HL-60 (cell line): ENCODE measurements around the gene LAMA5.

ENCODE experiments used
- DNase-seq, 2 experiments: peaks; one replicate each; pipeline ENCODE4 v3.0.0-alpha.2; 2010 to 2020; ENCODE audit warnings: low read depth in 1 of 2, low spot score in 1 of 2
- H3K27ac ChIP-seq: fragments of 250-450 bp; sonication (Bioruptor Pico); replicated peaks from 2 replicates; pipeline ENCODE4 v1.5.1; 2020; ENCODE audit warnings: mild to moderate bottlenecking, moderate library complexity
- H3K27me3 ChIP-seq: fragments of 250-450 bp; sonication (Bioruptor Pico); 2 replicates; pipeline ENCODE4 v1.5.1; 2021; ENCODE audit warnings: mild to moderate bottlenecking, moderate library complexity; ENCODE audit not compliant: insufficient read depth, poor library complexity, severe bottlenecking
- H3K4me3 ChIP-seq: replicated peaks from 2 replicates; pipeline ENCODE4 v1.5.1; 2011; ENCODE audit warnings: mild to moderate bottlenecking, control low read depth, low read length; ENCODE audit not compliant: insufficient read depth
- GABPA ChIP-seq: IDR thresholded peaks from 2 replicates; pipeline ENCODE4 v1.6.1; 2012; ENCODE audit warnings: low read depth
- POLR2AphosphoS5 ChIP-seq: IDR thresholded peaks from 2 replicates; pipeline ENCODE4 v1.6.1; 2012; ENCODE audit warnings: low read depth
- SPI1 ChIP-seq: IDR thresholded peaks from 2 replicates; pipeline ENCODE4 v1.6.1; 2012; ENCODE audit warnings: low read depth, mild to moderate bottlenecking, borderline replicate concordance
- TF ChIP-seq, protein P1 (sequence below): IDR thresholded peaks from one replicate; pipeline ENCODE4 v1.5.1; 2011; ENCODE audit warnings: low read length, control low read depth, inconsistent platforms; ENCODE audit not compliant: insufficient read depth
- TF ChIP-seq, protein P2 (sequence below): IDR thresholded peaks from 2 replicates; pipeline ENCODE4 v1.6.1; 2012; ENCODE audit warnings: low read depth; ENCODE audit not compliant: insufficient replicate concordance

The LAMA5 gene

GRCh38 chr20:62349556-62350097 lies 17.5 kb downstream of the LAMA5 start:
- DNase-seq = no peak
- Histone ChIP-seq H3K27me3 (no peaks in the 10 kb centered on the region), H3K27ac (no peak overlapping the region), H3K4me3 (no peak overlapping the region)
- TF ChIP-seq SPI1 (no peak), GABPA (no peak), POLR2AphosphoS5 (no peak)
- TF ChIP-seq, protein P1, sequence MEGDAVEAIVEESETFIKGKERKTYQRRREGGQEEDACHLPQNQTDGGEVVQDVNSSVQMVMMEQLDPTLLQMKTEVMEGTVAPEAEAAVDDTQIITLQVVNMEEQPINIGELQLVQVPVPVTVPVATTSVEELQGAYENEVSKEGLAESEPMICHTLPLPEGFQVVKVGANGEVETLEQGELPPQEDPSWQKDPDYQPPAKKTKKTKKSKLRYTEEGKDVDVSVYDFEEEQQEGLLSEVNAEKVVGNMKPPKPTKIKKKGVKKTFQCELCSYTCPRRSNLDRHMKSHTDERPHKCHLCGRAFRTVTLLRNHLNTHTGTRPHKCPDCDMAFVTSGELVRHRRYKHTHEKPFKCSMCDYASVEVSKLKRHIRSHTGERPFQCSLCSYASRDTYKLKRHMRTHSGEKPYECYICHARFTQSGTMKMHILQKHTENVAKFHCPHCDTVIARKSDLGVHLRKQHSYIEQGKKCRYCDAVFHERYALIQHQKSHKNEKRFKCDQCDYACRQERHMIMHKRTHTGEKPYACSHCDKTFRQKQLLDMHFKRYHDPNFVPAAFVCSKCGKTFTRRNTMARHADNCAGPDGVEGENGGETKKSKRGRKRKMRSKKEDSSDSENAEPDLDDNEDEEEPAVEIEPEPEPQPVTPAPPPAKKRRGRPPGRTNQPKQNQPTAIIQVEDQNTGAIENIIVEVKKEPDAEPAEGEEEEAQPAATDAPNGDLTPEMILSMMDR = no peak
- TF ChIP-seq, protein P2, sequence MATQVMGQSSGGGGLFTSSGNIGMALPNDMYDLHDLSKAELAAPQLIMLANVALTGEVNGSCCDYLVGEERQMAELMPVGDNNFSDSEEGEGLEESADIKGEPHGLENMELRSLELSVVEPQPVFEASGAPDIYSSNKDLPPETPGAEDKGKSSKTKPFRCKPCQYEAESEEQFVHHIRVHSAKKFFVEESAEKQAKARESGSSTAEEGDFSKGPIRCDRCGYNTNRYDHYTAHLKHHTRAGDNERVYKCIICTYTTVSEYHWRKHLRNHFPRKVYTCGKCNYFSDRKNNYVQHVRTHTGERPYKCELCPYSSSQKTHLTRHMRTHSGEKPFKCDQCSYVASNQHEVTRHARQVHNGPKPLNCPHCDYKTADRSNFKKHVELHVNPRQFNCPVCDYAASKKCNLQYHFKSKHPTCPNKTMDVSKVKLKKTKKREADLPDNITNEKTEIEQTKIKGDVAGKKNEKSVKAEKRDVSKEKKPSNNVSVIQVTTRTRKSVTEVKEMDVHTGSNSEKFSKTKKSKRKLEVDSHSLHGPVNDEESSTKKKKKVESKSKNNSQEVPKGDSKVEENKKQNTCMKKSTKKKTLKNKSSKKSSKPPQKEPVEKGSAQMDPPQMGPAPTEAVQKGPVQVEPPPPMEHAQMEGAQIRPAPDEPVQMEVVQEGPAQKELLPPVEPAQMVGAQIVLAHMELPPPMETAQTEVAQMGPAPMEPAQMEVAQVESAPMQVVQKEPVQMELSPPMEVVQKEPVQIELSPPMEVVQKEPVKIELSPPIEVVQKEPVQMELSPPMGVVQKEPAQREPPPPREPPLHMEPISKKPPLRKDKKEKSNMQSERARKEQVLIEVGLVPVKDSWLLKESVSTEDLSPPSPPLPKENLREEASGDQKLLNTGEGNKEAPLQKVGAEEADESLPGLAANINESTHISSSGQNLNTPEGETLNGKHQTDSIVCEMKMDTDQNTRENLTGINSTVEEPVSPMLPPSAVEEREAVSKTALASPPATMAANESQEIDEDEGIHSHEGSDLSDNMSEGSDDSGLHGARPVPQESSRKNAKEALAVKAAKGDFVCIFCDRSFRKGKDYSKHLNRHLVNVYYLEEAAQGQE = no peak

GRCh38 chr20:62348604-62349003 lies 18.5 kb downstream of the LAMA5 start:
- no peak for DNase-seq

DNA sequence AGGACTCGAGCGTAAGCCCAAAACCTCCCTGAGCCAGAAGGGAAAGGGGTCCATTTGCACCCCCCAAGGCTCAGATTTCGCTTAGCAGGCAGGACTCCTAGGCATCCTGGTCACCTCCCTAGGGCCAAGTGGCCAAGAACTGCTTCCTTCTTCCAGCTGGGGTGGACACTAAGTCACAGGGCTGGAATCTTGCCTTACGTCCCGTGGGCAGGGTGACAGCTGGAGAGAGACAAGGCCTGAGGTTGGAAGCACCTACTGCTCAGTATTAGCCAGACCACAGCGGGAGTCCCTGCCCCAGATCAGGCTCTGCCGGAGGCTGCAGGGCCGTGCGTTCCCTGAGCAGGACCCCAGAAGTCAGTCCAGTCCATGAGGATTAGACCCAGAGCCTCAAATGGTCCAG lies 19.7 kb downstream of the LAMA5 start:
- no peak overlapping the region for H3K27ac ChIP-seq
- no peak for DNase-seq
- TF ChIP-seq SPI1 = no peak
- TF ChIP-seq POLR2AphosphoS5 = no peak
- TF ChIP-seq, protein P1 = no peak
- TF ChIP-seq, protein P2 = no peak
- TF ChIP-seq GABPA = no peak

More at GRCh38 chr20:62348604-62349003, 18.5 kb downstream of the LAMA5 start:
- TF ChIP-seq, protein P2 = no peak
- TF ChIP-seq SPI1 (no peak), GABPA (no peak), POLR2AphosphoS5 (no peak)
- TF ChIP-seq, protein P1 = no peak
- no peak overlapping the region for H3K27ac ChIP-seq
- H3K4me3 ChIP-seq = no peak overlapping the region
- no peaks in the 10 kb centered on the region for H3K27me3 ChIP-seq

More for the DNA sequence above, 19.7 kb downstream of the LAMA5 start:
- Histone ChIP-seq H3K27me3 (no peaks in the 10 kb centered on the region), H3K4me3 (no peak overlapping the region)
